Measurements from ENCODE around the gene C10orf67.
"Not testable (repeated sequence)": the region's sequence is repeated elsewhere in the genome, so short reads cannot be mapped to it uniquely, and the experiment has no call there.

Gene C10orf67

GRCh38 chr10:23362069-23362830, 17.7 kb upstream of the C10orf67 start:
- no peak for DNase-seq

- no peak for DNase-seq
These were observed 17.1 kb upstream of the C10orf67 start for GRCh38 chr10:23361665-23362064.

- no peak for DNase-seq
These were observed 15.2 kb upstream of the C10orf67 start for GRCh38 chr10:23359692-23360380.

GRCh38 chr10:23358357-23358756, 13.8 kb upstream of the C10orf67 start:
- no peak for DNase-seq

GRCh38 chr10:23354630-23355279, 10.2 kb upstream of the C10orf67 start:
- no peak for DNase-seq

- no peak for DNase-seq
These were observed 7.4 kb upstream of the C10orf67 start for GRCh38 chr10:23351926-23352519.

- DNase-seq, result not testable (repeated sequence)
These were observed 6.1 kb upstream of the C10orf67 start for GRCh38 chr10:23350706-23351105.

- DNase-seq, result no peak
These were observed 1.3 kb upstream of the C10orf67 start for GRCh38 chr10:23345861-23346260.

- DNase-seq, result peak in 2 of 4 experiments; percentile 13 to 18
These were observed 881 bp downstream of the C10orf67 start for GRCh38 chr10:23343591-23344240.

- no peak for DNase-seq
These were observed 2.2 kb downstream of the C10orf67 start for GRCh38 chr10:23342213-23342884.

GRCh38 chr10:23341004-23341403, 3.6 kb downstream of the C10orf67 start:
- DNase-seq, result peak; percentile 14 to 49 (median 32)

- DNase-seq, result no peak
These were observed 4.2 kb downstream of the C10orf67 start for GRCh38 chr10:23340354-23340753.

- DNase-seq, result no peak
These were observed 5.7 kb downstream of the C10orf67 start for GRCh38 chr10:23338886-23339285.

GRCh38 chr10:23338155-23338828, 6.3 kb downstream of the C10orf67 start:
- DNase-seq, result no peak

- no peak for DNase-seq
These were observed 7.0 kb downstream of the C10orf67 start for GRCh38 chr10:23337616-23338015.

GRCh38 chr10:23331567-23332301, 12.9 kb downstream of the C10orf67 start:
- peak in 3 of 4 experiments; percentile 7 to 78 (median 69) for DNase-seq

GRCh38 chr10:23330948-23331347, 13.6 kb downstream of the C10orf67 start:
- no peak for DNase-seq

GRCh38 chr10:23326544-23327307, 17.9 kb downstream of the C10orf67 start:
- DNase-seq, result no peak

- DNase-seq, result peak in 2 of 4 experiments; percentile 4 to 14
These were observed 19.5 kb downstream of the C10orf67 start for GRCh38 chr10:23325132-23325531.

GRCh38 chr10:23324351-23324750, 20.2 kb downstream of the C10orf67 start:
- DNase-seq, result no peak
